H1 (cell line): ENCODE data around the gene MBLAC1. TPM values are rescaled to one million over a fixed set of nuclear protein-coding genes. Genes with fewer than 3 reads are reported as not detected.

Experiments used
- RAD21 ChIP-seq, 2 experiments: IDR thresholded peaks in 1 of 2; conservative IDR thresholded peaks in 1 of 2; 2 replicates each; pipeline ENCODE4 v1.6.1; 2011; ENCODE audit warnings: low read depth in 2 of 2, low read length in 2 of 2, improper control_type of control experiment in 1 of 2, inconsistent platforms in 1 of 2, mild to moderate bottlenecking in 1 of 2, moderate library complexity in 1 of 2
- polyA plus RNA-seq, 7 experiments: library from polyadenylated mRNA; depleted of rRNA in 3 of 7; stranded (reverse) in 5 of 7; unstranded in 2 of 7; fragments of >200 nt in 5 of 7; fragments of 200-250 nt in 2 of 7; gene quantifications; 1 replicate in 5 of 7; 2 replicates in 1 of 7; 4 replicates in 1 of 7; pipeline versions ENCODE4 v1.2.1 to v1.2.3, GENCODE V29; 2011 to 2013; ENCODE audit warnings: missing spikeins in 2 of 7, mixed read lengths in 2 of 7
- total RNA-seq: library from RNA; stranded (reverse); fragmentation: NEBNext Ultra II Directional; extraction: Animal tissue kit (Norgen Biotek cat#: 25700); gene quantifications from 2 replicates; pipeline ENCODE4 v1.2.1, GENCODE V29; 2021

MBLAC1 gene
- total and polyA plus RNA-seq, 2 of the 8 experiments (the other 6 are each of a cell fraction or from before 2014, with no cell fraction given), result 1.00 to 1.7 TPM

GRCh38 chr7:100093925-100094486 lies 32.8 kb upstream of the MBLAC1 start (continued):
- no peak for TF ChIP-seq RAD21 (IDR thresholded peaks at IDR 0.05 in 1 of 2, conservative IDR thresholded peaks at IDR 0.05 in 1 of 2; ENCODE audit: low read depth in 2 of 2, low read length in 2 of 2)
